ENCODE results near the gene MTMR2.
A peak's percentile ranks its signal among the peaks of the same experiment; 100 is the strongest.

MTMR2 gene

GRCh38 chr11:95802806-95803205 lies 121.1 kb downstream of the MTMR2 start:
- FAIRE-seq: peak; percentile 31
- no peak for DNase-seq (ENCODE audit: insufficient read length, low spot score)
- TF ChIP-seq SPI1 (IDR thresholded peaks at IDR 0.05; ENCODE audit: low read depth, low read length) (no peak), POU2F2 (IDR thresholded peaks at IDR 0.05; ENCODE audit: low read depth, low read length) (no peak), PAX5 (IDR thresholded peaks at IDR 0.05; ENCODE audit: insufficient read depth, low read length, severe bottlenecking) (no peak), POLR2AphosphoS5 (IDR thresholded peaks at IDR 0.05; ENCODE audit: low read depth, low read length) (no peak), TAF1 (IDR thresholded peaks at IDR 0.05; ENCODE audit: low read depth, low read length) (no peak), POLR2A (IDR thresholded peaks at IDR 0.05; ENCODE audit: low read depth, low read length) (no peak)

GRCh38 chr11:95800438-95800837 lies 123.5 kb downstream of the MTMR2 start:
- FAIRE-seq (no peak), DNase-seq (ENCODE audit: insufficient read length, low spot score) (no peak)
- TF ChIP-seq POLR2A (IDR thresholded peaks at IDR 0.05; ENCODE audit: low read depth, low read length) (no peak), PAX5 (IDR thresholded peaks at IDR 0.05; ENCODE audit: insufficient read depth, low read length, severe bottlenecking) (no peak), SPI1 (IDR thresholded peaks at IDR 0.05; ENCODE audit: low read depth, low read length) (no peak), POLR2AphosphoS5 (IDR thresholded peaks at IDR 0.05; ENCODE audit: low read depth, low read length) (no peak), TAF1 (IDR thresholded peaks at IDR 0.05; ENCODE audit: low read depth, low read length) (no peak), POU2F2 (IDR thresholded peaks at IDR 0.05; ENCODE audit: low read depth, low read length) (no peak)

GRCh38 chr11:95799546-95799945 lies 124.4 kb downstream of the MTMR2 start:
- TF ChIP-seq POLR2A (IDR thresholded peaks at IDR 0.05; ENCODE audit: low read depth, low read length): no peak
- TF ChIP-seq POLR2AphosphoS5 (IDR thresholded peaks at IDR 0.05; ENCODE audit: low read depth, low read length): no peak
- TF ChIP-seq POU2F2 (IDR thresholded peaks at IDR 0.05; ENCODE audit: low read depth, low read length): no peak
- TF ChIP-seq SPI1 (IDR thresholded peaks at IDR 0.05; ENCODE audit: low read depth, low read length): no peak
- TF ChIP-seq PAX5 (IDR thresholded peaks at IDR 0.05; ENCODE audit: insufficient read depth, low read length, severe bottlenecking): no peak
- TF ChIP-seq TAF1 (IDR thresholded peaks at IDR 0.05; ENCODE audit: low read depth, low read length): no peak
- DNase-seq (ENCODE audit: insufficient read length, low spot score) (no peak), FAIRE-seq (no peak)

- FAIRE-seq: no peak
Measured at GRCh38 chr11:95796501-95796900, 127.4 kb downstream of the MTMR2 start.

GRCh38 chr11:95795627-95796295 lies 128.1 kb downstream of the MTMR2 start:
- TF ChIP-seq TAF1 (IDR thresholded peaks at IDR 0.05; ENCODE audit: low read depth, low read length): no peak
- no peak for TF ChIP-seq POLR2AphosphoS5 (IDR thresholded peaks at IDR 0.05; ENCODE audit: low read depth, low read length)
- no peak for TF ChIP-seq POLR2A (IDR thresholded peaks at IDR 0.05; ENCODE audit: low read depth, low read length)
- TF ChIP-seq POU2F2 (IDR thresholded peaks at IDR 0.05; ENCODE audit: low read depth, low read length): no peak
- FAIRE-seq: no peak

More at GRCh38 chr11:95796501-95796900, 127.4 kb downstream of the MTMR2 start:
- no peak for DNase-seq (ENCODE audit: insufficient read length, low spot score)
- no peak for TF ChIP-seq TAF1 (IDR thresholded peaks at IDR 0.05; ENCODE audit: low read depth, low read length)
- no peak for TF ChIP-seq PAX5 (IDR thresholded peaks at IDR 0.05; ENCODE audit: insufficient read depth, low read length, severe bottlenecking)
- no peak for TF ChIP-seq POLR2AphosphoS5 (IDR thresholded peaks at IDR 0.05; ENCODE audit: low read depth, low read length)
- TF ChIP-seq SPI1 (IDR thresholded peaks at IDR 0.05; ENCODE audit: low read depth, low read length): no peak
- TF ChIP-seq POLR2A (IDR thresholded peaks at IDR 0.05; ENCODE audit: low read depth, low read length): no peak
- TF ChIP-seq POU2F2 (IDR thresholded peaks at IDR 0.05; ENCODE audit: low read depth, low read length): no peak

DNA sequence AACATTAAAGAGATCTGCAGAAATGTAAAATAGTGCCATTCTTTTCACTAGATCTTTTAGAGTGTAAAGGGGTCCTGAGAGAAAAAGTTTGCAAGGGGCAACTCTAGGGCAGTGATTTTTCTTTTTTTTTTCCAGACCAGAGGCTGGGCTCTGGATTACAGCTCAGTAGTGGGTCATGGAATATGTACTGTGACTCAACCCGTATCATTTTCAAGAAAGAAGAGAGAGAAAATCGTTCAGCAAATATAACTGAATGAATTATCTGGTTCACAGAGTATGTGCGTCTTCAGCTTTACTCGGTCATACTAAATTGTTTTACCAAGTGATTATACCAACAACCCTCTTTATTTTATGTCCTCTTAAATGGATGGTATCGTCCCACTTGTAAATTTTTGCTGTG lies 129.8 kb downstream of the MTMR2 start:
- TF ChIP-seq PAX5 (IDR thresholded peaks at IDR 0.05; ENCODE audit: insufficient read depth, low read length, severe bottlenecking): no peak
- no peak for TF ChIP-seq POLR2A (IDR thresholded peaks at IDR 0.05; ENCODE audit: low read depth, low read length)
- no peak for TF ChIP-seq POU2F2 (IDR thresholded peaks at IDR 0.05; ENCODE audit: low read depth, low read length)
- TF ChIP-seq SPI1 (IDR thresholded peaks at IDR 0.05; ENCODE audit: low read depth, low read length): no peak
- no peak for TF ChIP-seq POLR2AphosphoS5 (IDR thresholded peaks at IDR 0.05; ENCODE audit: low read depth, low read length)
- no peak for TF ChIP-seq TAF1 (IDR thresholded peaks at IDR 0.05; ENCODE audit: low read depth, low read length)
- no peak for DNase-seq (ENCODE audit: insufficient read length, low spot score)
- no peak for FAIRE-seq

More at GRCh38 chr11:95795627-95796295, 128.1 kb downstream of the MTMR2 start:
- no peak for DNase-seq (ENCODE audit: insufficient read length, low spot score)

GRCh38 chr11:95793116-95793515 lies 130.8 kb downstream of the MTMR2 start:
- no peak for DNase-seq (ENCODE audit: insufficient read length, low spot score)
- no peak for TF ChIP-seq POLR2A (IDR thresholded peaks at IDR 0.05; ENCODE audit: low read depth, low read length)
- TF ChIP-seq SPI1 (IDR thresholded peaks at IDR 0.05; ENCODE audit: low read depth, low read length): no peak
- no peak for TF ChIP-seq TAF1 (IDR thresholded peaks at IDR 0.05; ENCODE audit: low read depth, low read length)
- TF ChIP-seq POLR2AphosphoS5 (IDR thresholded peaks at IDR 0.05; ENCODE audit: low read depth, low read length): no peak
- no peak for TF ChIP-seq POU2F2 (IDR thresholded peaks at IDR 0.05; ENCODE audit: low read depth, low read length)
- no peak for FAIRE-seq

DNA sequence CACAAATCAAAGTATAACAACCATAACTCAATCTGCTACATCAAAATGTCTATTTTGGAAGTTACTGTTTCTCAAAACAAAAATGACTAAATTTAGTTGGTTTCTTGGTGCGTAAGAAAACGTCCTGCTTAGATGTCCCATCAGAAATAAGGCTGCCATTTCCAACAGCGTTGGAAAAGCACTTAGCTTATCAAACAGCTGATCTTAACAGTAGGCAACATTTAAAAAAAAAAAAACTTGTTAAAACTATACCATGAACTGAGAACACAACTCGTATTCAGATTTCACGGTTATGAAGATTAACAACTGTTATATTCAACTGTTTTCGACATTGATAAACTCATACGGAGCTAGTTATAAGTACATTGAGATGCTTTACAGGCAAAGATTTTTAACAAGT lies 131.2 kb downstream of the MTMR2 start:
- TF ChIP-seq TAF1 (IDR thresholded peaks at IDR 0.05; ENCODE audit: low read depth, low read length) (no peak), POLR2A (IDR thresholded peaks at IDR 0.05; ENCODE audit: low read depth, low read length) (no peak), POLR2AphosphoS5 (IDR thresholded peaks at IDR 0.05; ENCODE audit: low read depth, low read length) (no peak), POU2F2 (IDR thresholded peaks at IDR 0.05; ENCODE audit: low read depth, low read length) (no peak), SPI1 (IDR thresholded peaks at IDR 0.05; ENCODE audit: low read depth, low read length) (no peak)
- no peak for DNase-seq (ENCODE audit: insufficient read length, low spot score)
- FAIRE-seq: no peak

- TF ChIP-seq PAX5 (IDR thresholded peaks at IDR 0.05; ENCODE audit: insufficient read depth, low read length, severe bottlenecking): no peak
- no peak for TF ChIP-seq POLR2AphosphoS5 (IDR thresholded peaks at IDR 0.05; ENCODE audit: low read depth, low read length)
- TF ChIP-seq SPI1 (IDR thresholded peaks at IDR 0.05; ENCODE audit: low read depth, low read length): no peak
- no peak for FAIRE-seq
- no peak for DNase-seq (ENCODE audit: insufficient read length, low spot score)
Measured at GRCh38 chr11:95792200-95792599, 131.7 kb downstream of the MTMR2 start.

- no peak for DNase-seq (ENCODE audit: insufficient read length, low spot score)
- no peak for FAIRE-seq
- TF ChIP-seq PAX5 (IDR thresholded peaks at IDR 0.05; ENCODE audit: insufficient read depth, low read length, severe bottlenecking): no peak
Measured at GRCh38 chr11:95791709-95792033, 132.2 kb downstream of the MTMR2 start.
